ENCODE measurements around the gene ARMC7. TPM values are rescaled to one million over a fixed set of nuclear protein-coding genes. Genes with fewer than 3 reads are reported as not detected.
"Not testable (repeated sequence)": the region's sequence is repeated elsewhere in the genome, so short reads cannot be mapped to it uniquely, and the experiment has no call there.

ARMC7 gene
- total RNA-seq, 4 donors from 2014 or later: 10.6 to 14.7 (median 11.9) TPM

- no peak for TF ChIP-seq CTCF (IDR thresholded peaks at IDR 0.05)
- no peak for TF ChIP-seq POLR2A (IDR thresholded peaks at IDR 0.05)
- WGBS, 2 donors: 0 to 3% methylated on average over 21 to 36 of the region's 82 CpGs
- peak within 1 kb of the TSS; percentile 67 for H3K4me3 ChIP-seq (ENCODE audit: low read depth, poor library complexity, severe bottlenecking)
- intact Hi-C loops (cut with DNase I; ENCODE audit: low total_unique reads): no loop called here
- DNase-seq (ENCODE audit: low spot score in 2 of 2): peak; percentile 45 to 95
Measured at GRCh38 chr17:75131278-75132017, 21.7 kb downstream of the ARMC7 start, which contains the start of gene NT5C. Gene NT5C, minus strand, starts transcription at chr17:75131742. Its CDS starts 35 bp downstream, at chr17:75131707.

GRCh38 chr17:75132018-75133000, 22.5 kb downstream of the ARMC7 start:
- H3K4me3 ChIP-seq (ENCODE audit: low read depth, poor library complexity, severe bottlenecking): peak overlapping the region; percentile 67
- intact Hi-C loops (cut with DNase I; ENCODE audit: low total_unique reads); DNase-seq (ENCODE audit: low spot score in 2 of 2): not testable (repeated sequence)
- 79 to 80% methylated on average over 40 of the region's 40 CpGs for WGBS, 2 donors

GRCh38 chr17:75133001-75133400, 23.2 kb downstream of the ARMC7 start:
- intact Hi-C loops (cut with DNase I; ENCODE audit: low total_unique reads): no loop called here
- no peak for DNase-seq (ENCODE audit: low spot score in 2 of 2)
- no peak overlapping the region for H3K4me3 ChIP-seq (ENCODE audit: low read depth, poor library complexity, severe bottlenecking)
- WGBS, 2 donors: 89 to 100% methylated on average over 3 of the region's 3 CpGs
- no peak for TF ChIP-seq POLR2A (IDR thresholded peaks at IDR 0.05)
- TF ChIP-seq CTCF (IDR thresholded peaks at IDR 0.05): no peak

- H3K4me3 ChIP-seq (ENCODE audit: low read depth, poor library complexity, severe bottlenecking); intact Hi-C loops (cut with DNase I; ENCODE audit: low total_unique reads); DNase-seq (ENCODE audit: low spot score in 2 of 2): not testable (repeated sequence)
- 89 to 91% methylated on average over 14 of the region's 14 CpGs for WGBS, 2 donors
Measured at GRCh38 chr17:75133607-75134347, 24.0 kb downstream of the ARMC7 start.

GRCh38 chr17:75135452-75135851, 25.7 kb downstream of the ARMC7 start:
- 67 to 76% methylated on average over 5 of the region's 5 CpGs for WGBS, 2 donors
- intact Hi-C loops (cut with DNase I; ENCODE audit: low total_unique reads): no loop called here

More at GRCh38 chr17:75135452-75135851, 25.7 kb downstream of the ARMC7 start:
- H3K4me3 ChIP-seq (ENCODE audit: low read depth, poor library complexity, severe bottlenecking): no peak overlapping the region
- no peak for DNase-seq (ENCODE audit: low spot score in 2 of 2)
- TF ChIP-seq CTCF (IDR thresholded peaks at IDR 0.05): no peak
- no peak for TF ChIP-seq POLR2A (IDR thresholded peaks at IDR 0.05)
